PC-9 (cell line): ENCODE data around the gene KIRREL2. TPM values are rescaled to one million over a fixed set of nuclear protein-coding genes. Genes with fewer than 3 reads are reported as not detected.

Experiments used
- BruUV-seq: library from RNA; stranded (reverse); fragments of 400-500 nt; replicated peaks from 2 replicates; lab custom pipeline; 2021; lab: Mats Ljungman, UMichigan
- CTCF ChIA-PET: fragments of 300-600 bp; sonication (Branson Sonifier 250); formaldehyde crosslinking; loops from one replicate; lab custom pipeline; 2022; ENCODE audit warnings: antibody characterized with exemption; lab: Charles Lee
- POLR2A ChIA-PET: fragments of 300-600 bp; sonication (Branson Sonifier 250); formaldehyde crosslinking; loops from one replicate; lab custom pipeline; 2022; ENCODE audit warnings: antibody characterized with exemption; ENCODE audit not compliant: unreplicated experiment; lab: Charles Lee
- DNase-seq, 2 experiments: peaks; one replicate each; pipeline versions ENCODE4 v3.0.0 to v3.0.0-alpha.2; 2015 to 2022; ENCODE audit warnings: mixed read lengths in 1 of 2
- H2AFZ ChIP-seq: fragments of 200-600 bp; sonication (generic); 2 replicates; pipeline ENCODE4 v1.8.1; 2017; ENCODE audit warnings: antibody characterized with exemption
- H3F3A ChIP-seq: fragments of 200-600 bp; sonication (generic); 2 replicates; pipeline ENCODE4 v1.8.1; 2017; ENCODE audit warnings: antibody characterized with exemption, mild to moderate bottlenecking, low read depth; ENCODE audit not compliant: insufficient read depth
- H3K27ac ChIP-seq: fragments of 200-600 bp; sonication (generic); 2 replicates; pipeline ENCODE4 v1.6.1; 2016; ENCODE audit warnings: mixed run types
- H3K27me3 ChIP-seq: fragments of 200-600 bp; sonication (generic); 2 replicates; pipeline ENCODE4 v1.6.1; 2016; ENCODE audit warnings: low read depth, mixed run types; ENCODE audit not compliant: insufficient read depth
- H3K36me3 ChIP-seq: fragments of 200-600 bp; sonication (generic); 2 replicates; pipeline ENCODE4 v1.6.1; 2016; ENCODE audit warnings: low read depth, mixed run types
- H3K4me1 ChIP-seq: fragments of 200-600 bp; sonication (generic); replicated peaks from 2 replicates; pipeline ENCODE4 v1.6.1; 2016; ENCODE audit warnings: mixed run types; ENCODE audit not compliant: insufficient read depth
- H3K4me2 ChIP-seq: fragments of 200-600 bp; sonication (generic); 2 replicates; pipeline ENCODE4 v1.6.1; 2017; ENCODE audit warnings: mixed run types
- H3K4me3 ChIP-seq: fragments of 200-600 bp; sonication (generic); 2 replicates; pipeline ENCODE4 v1.6.1; 2016; ENCODE audit warnings: mixed run types
- H3K79me2 ChIP-seq: fragments of 200-600 bp; sonication (generic); 2 replicates; pipeline ENCODE4 v1.6.1; 2017; ENCODE audit warnings: low read depth, mixed run types
- H3K9me2 ChIP-seq: fragments of 200-600 bp; sonication (generic); 2 replicates; pipeline ENCODE4 v1.8.1; 2017; ENCODE audit warnings: mild to moderate bottlenecking; ENCODE audit not compliant: insufficient read depth
- H3K9me3 ChIP-seq: fragments of 200-600 bp; sonication (generic); 2 replicates; pipeline ENCODE4 v1.8.1; 2016; ENCODE audit warnings: low read depth; ENCODE audit not compliant: insufficient read depth
- H4K20me1 ChIP-seq: fragments of 200-600 bp; sonication (generic); 2 replicates; pipeline ENCODE4 v1.8.1; 2017; ENCODE audit not compliant: insufficient read depth
- EZH2 ChIP-seq: fragments of 200-600 bp; sonication (generic); IDR thresholded peaks from 2 replicates; pipeline ENCODE4 v1.8.0; 2017; ENCODE audit warnings: antibody characterized with exemption, low read depth
- intact Hi-C: fragments of 100-400 bp; cut with micrococcal nuclease; formaldehyde crosslinking; loops from one replicate; pipeline ENCODE4 v1.10.0; 2022; ENCODE audit not compliant: unreplicated experiment
- total RNA-seq: library from RNA; stranded (reverse); gene quantifications from 2 replicates; pipeline ENCODE4 v1.2.3, GENCODE V29; 2021
- TF ChIP-seq, protein P1 (sequence below): fragments of 200-600 bp; sonication (generic); conservative IDR thresholded peaks from 2 replicates; pipeline ENCODE4 v1.6.1; 2017; ENCODE audit warnings: mixed run types, antibody characterized with exemption, mild to moderate bottlenecking, moderate library complexity

Gene KIRREL2
- total RNA-seq, 1 experiment from 2014 or later, result not detected

DNA sequence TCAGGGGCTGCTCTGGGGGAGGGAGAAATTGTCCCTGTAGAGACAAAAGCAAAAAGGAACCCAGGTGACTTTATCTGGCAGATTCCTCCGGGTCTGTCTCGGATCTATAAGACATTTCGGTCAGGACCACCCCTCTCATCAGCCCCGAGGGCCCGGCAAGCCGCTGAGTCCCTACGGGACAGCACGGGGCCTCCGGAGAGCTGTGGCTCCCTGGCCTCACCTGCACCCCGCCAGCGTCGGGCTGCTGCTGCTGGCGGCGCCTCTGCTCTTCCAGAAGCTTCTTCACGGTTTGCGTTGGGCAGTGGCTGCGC is 41.7 kb downstream of the KIRREL2 start:
- DNase-seq, result no peak
- peaks cover 16% of the 10 kb centered on the region for H3K79me2 ChIP-seq
- POLR2A ChIA-PET, result no interaction called here
- H4K20me1 ChIP-seq, result no peaks in the 10 kb centered on the region
- H3K4me1 ChIP-seq, result peaks cover 8% of the 10 kb centered on the region; the same call in 1 of the 2 replicates
- H3F3A ChIP-seq, result peaks cover 4% of the 10 kb centered on the region; the same call in 1 of the 2 replicates
- H2AFZ ChIP-seq, result peak overlapping the region; percentile 92; the same call in 1 of the 2 replicates
- intact Hi-C loops, result no loop called here
- no peak for TF ChIP-seq EZH2
- TF ChIP-seq, protein P1, sequence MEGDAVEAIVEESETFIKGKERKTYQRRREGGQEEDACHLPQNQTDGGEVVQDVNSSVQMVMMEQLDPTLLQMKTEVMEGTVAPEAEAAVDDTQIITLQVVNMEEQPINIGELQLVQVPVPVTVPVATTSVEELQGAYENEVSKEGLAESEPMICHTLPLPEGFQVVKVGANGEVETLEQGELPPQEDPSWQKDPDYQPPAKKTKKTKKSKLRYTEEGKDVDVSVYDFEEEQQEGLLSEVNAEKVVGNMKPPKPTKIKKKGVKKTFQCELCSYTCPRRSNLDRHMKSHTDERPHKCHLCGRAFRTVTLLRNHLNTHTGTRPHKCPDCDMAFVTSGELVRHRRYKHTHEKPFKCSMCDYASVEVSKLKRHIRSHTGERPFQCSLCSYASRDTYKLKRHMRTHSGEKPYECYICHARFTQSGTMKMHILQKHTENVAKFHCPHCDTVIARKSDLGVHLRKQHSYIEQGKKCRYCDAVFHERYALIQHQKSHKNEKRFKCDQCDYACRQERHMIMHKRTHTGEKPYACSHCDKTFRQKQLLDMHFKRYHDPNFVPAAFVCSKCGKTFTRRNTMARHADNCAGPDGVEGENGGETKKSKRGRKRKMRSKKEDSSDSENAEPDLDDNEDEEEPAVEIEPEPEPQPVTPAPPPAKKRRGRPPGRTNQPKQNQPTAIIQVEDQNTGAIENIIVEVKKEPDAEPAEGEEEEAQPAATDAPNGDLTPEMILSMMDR, result no peak
- no peaks in the 10 kb centered on the region for H3K9me3 ChIP-seq
- H3K4me3 ChIP-seq, result peak overlapping the region; percentile 79
- H3K9me2 ChIP-seq, result no peaks in the 10 kb centered on the region
- no TSS peak for BruUV-seq
- CTCF ChIA-PET, result no interaction called here
- peak overlapping the region; percentile 87 for H3K4me2 ChIP-seq
- H3K27me3 ChIP-seq, result no peaks in the 10 kb centered on the region
- H3K27ac ChIP-seq, result no peak overlapping the region
- H3K36me3 ChIP-seq, result peaks cover 10% of the 10 kb centered on the region; the same call in 1 of the 2 replicates

DNA sequence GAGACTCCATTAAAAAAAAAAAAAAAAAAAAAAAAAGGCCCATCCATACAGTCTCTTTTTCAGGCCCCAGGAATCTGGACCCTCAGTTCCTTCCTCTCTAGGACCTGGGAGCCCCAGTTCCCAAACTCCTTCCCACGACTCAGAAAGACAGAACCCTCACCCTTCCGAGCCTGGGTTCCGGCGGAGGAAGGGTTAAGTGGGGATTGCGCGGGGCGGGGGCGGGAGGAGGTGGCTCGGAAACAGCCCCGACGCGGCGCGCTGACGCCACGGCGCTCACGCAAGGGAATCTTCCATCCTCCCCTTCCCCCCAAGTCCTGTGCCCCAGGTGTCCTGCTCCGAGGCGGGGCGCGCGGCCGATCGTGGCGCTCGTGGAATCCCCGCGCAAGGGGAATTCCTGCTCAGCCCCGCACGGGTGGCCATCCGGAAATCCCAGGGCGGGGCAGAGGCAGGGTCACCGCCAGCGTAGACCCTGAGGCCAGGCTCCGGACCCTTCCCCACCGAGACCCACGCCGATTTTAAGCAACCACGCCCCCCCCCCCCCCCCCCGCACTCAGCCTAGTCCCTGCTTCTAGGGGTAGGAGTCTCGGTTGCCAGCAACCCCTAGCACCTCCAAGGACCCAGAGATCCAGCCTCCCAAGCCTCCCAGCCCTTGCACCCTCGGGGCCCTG is 43.0 kb downstream of the KIRREL2 start:
- Histone ChIP-seq H3K36me3 (peaks cover 10% of the 10 kb centered on the region; the same call in 1 of the 2 replicates), H3K27me3 (no peaks in the 10 kb centered on the region), H3F3A (peaks cover 5% of the 10 kb centered on the region), H3K4me3 (peak overlapping the region; percentile 79), H3K27ac (peak overlapping the region; percentile 50), H3K79me2 (peaks cover 16% of the 10 kb centered on the region), H3K9me2 (no peaks in the 10 kb centered on the region), H4K20me1 (no peaks in the 10 kb centered on the region), H3K4me2 (peak overlapping the region; percentile 87), H3K4me1 (peaks cover 8% of the 10 kb centered on the region; the same call in 1 of the 2 replicates), H2AFZ (peak overlapping the region; percentile 92), H3K9me3 (no peaks in the 10 kb centered on the region)
- peak; percentile 62 to 74 for DNase-seq
- BruUV-seq, result no TSS peak
- intact Hi-C loops, result loop anchor here (1.0 to 10.0 kb wide), 2 partner anchors 32 to 155 kb away; partner anchors contain the start of genes IGFLR1, LIN37, PSENEN and U2AF1L4
- POLR2A ChIA-PET, result no interaction called here
- TF ChIP-seq, protein P1, result no peak
- TF ChIP-seq EZH2, result no peak
- CTCF ChIA-PET, result no interaction called here

DNA sequence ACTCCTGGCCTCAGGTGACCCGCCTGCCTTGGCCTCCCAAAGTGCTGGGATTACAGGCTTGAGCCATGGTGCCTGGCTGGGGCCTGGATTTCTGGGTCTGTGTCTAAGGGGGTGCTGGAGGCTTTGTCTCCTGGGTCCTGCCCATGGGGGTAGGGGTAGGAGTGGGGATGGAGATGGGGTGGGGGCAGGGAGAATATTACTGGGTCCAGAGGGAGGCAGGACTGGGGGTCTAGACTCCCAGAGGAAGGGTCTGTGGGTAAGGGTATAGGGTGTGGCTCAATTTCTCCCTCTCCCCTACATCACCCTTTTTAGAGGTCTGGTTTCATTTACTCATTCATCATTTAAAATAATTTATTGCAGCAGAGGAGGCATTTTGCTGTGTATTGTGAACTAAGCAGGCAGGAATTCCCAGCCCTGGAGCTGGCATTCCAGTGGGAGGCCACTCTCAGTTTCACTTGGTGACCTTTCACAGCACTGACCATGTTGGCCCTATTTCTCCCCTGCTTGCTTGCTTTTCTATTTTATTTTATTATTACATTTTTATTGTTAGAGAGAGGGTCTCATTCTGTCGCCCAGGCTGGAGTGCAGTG is 44.4 kb downstream of the KIRREL2 start:
- H3K4me2 ChIP-seq, result peak overlapping the region; percentile 87
- peak; percentile 27 to 65 for DNase-seq
- peak overlapping the region; percentile 79; the same call in 1 of the 2 replicates for H3K4me3 ChIP-seq
- H3K9me2 ChIP-seq, result no peaks in the 10 kb centered on the region
- ChIA-PET POLR2A (interaction anchor here (0.6 to 0.9 kb wide), 5 partner anchors 9 to 314 kb away, joined by 3 to 7 read pairs (median 4); partner anchors contain the start of genes ZNF146 and ZNF565), CTCF (no interaction called here)
- H2AFZ ChIP-seq, result peak overlapping the region; percentile 92; the same call in 1 of the 2 replicates
- BruUV-seq, result no TSS peak
- no peak overlapping the region for H3K27ac ChIP-seq
- TF ChIP-seq, protein P1, result no peak
- TF ChIP-seq EZH2, result no peak
- no peaks in the 10 kb centered on the region for H4K20me1 ChIP-seq
- peaks cover 13% of the 10 kb centered on the region for H3F3A ChIP-seq
- peaks cover 16% of the 10 kb centered on the region for H3K79me2 ChIP-seq
- intact Hi-C loops, result loop anchor here (10.0 kb wide), 1 partner anchor 156 kb away; the partner anchor contains the start of genes IGFLR1, LIN37, PSENEN and U2AF1L4
- peaks cover 8% of the 10 kb centered on the region; the same call in 1 of the 2 replicates for H3K4me1 ChIP-seq
- peaks cover 10% of the 10 kb centered on the region; the same call in 1 of the 2 replicates for H3K36me3 ChIP-seq
- no peaks in the 10 kb centered on the region for H3K9me3 ChIP-seq
- H3K27me3 ChIP-seq, result no peaks in the 10 kb centered on the region
